ENCODE measurements around the gene TCF23. TPM values are rescaled to one million over a fixed set of nuclear protein-coding genes. Genes with fewer than 3 reads are reported as not detected.

TCF23 gene
- total RNA-seq, 2 experiments from 2014 or later: not detected

GRCh38 chr2:27133905-27134780 lies 14.7 kb upstream of the TCF23 start, which contains the start of gene PREB:
Gene PREB (minus strand): TSS chr2:27134636. CDS start chr2:27134421, 215 bp downstream.
- peak within 1 kb of the TSS; percentile 96 for H3K27ac Mint-ChIP-seq
- peak within 1 kb of the TSS; percentile 96 for H3K4me3 Mint-ChIP-seq
- H3K9me3 Mint-ChIP-seq: no peaks in the 10 kb centered on the region
- ChIA-PET POLR2A (interaction anchor here (0.7 to 5.4 kb wide), 14 partner anchors 8 to 294 kb away, joined by 3 to 57 read pairs (median 7); partner anchors contain the start of genes ABHD1, AGBL5, ATRAID and MPV17), CTCF (interaction anchor here (0.6 to 2.9 kb wide), 17 partner anchors 11 to 172 kb away, joined by 3 to 26 read pairs (median 4); partner anchors contain the start of genes ABHD1, OST4 and TRIM54)
- H3K27me3 Mint-ChIP-seq: no peaks in the 10 kb centered on the region
- DNase-seq: peak; percentile 98
- peaks cover 40% of the 10 kb centered on the region for H3K36me3 Mint-ChIP-seq (ENCODE audit: low read depth)
- peaks cover 34% of the 10 kb centered on the region for H3K4me1 Mint-ChIP-seq

GRCh38 chr2:27134781-27135477 lies 13.9 kb upstream of the TCF23 start:
- ChIA-PET POLR2A (interaction anchor here (1.0 to 5.4 kb wide), 11 partner anchors 9 to 294 kb away, joined by 3 to 57 read pairs (median 8); partner anchors contain the start of genes ABHD1, AGBL5, ATRAID and MPV17), CTCF (interaction anchor here (1.5 to 2.9 kb wide), 6 partner anchors 11 to 168 kb away, joined by 3 to 26 read pairs (median 8); partner anchors contain the start of genes ABHD1 and TRIM54)
- DNase-seq: no peak
- peaks cover 2% of the 10 kb centered on the region for H3K27me3 Mint-ChIP-seq
- H3K27ac Mint-ChIP-seq: peak overlapping the region; percentile 96
- H3K4me1 Mint-ChIP-seq: peaks cover 34% of the 10 kb centered on the region
- H3K36me3 Mint-ChIP-seq (ENCODE audit: low read depth): peaks cover 38% of the 10 kb centered on the region
- peak overlapping the region; percentile 96 for H3K4me3 Mint-ChIP-seq
- H3K9me3 Mint-ChIP-seq: no peaks in the 10 kb centered on the region

DNA sequence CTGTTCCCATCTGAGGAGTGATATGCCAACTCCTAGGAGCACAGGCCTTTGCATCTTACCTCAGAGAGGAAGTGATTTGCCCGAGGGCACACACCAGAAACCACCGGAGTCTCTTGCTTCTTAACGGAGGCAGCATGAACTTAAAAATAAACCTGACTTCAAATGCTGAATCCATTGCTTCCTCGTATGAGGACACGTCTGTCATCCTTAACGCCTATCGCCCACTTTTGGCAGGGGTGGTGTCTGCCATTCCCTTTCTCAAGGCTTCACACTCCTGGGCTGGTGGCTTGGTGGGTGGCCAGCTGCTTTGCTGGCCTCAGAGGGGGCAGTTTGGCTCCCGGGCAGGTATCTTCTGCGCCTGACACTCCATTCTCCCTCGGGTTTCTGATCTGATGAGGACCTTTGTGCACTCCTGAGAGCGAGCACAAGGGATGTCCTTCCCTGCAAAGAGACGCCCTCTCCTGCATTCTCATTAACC lies 13.3 kb upstream of the TCF23 start:
- Mint-ChIP-seq H3K27ac (no peak overlapping the region), H3K27me3 (peaks cover 2% of the 10 kb centered on the region), H3K9me3 (no peaks in the 10 kb centered on the region), H3K4me1 (peaks cover 34% of the 10 kb centered on the region), H3K36me3 (ENCODE audit: low read depth) (peaks cover 32% of the 10 kb centered on the region), H3K4me3 (peak overlapping the region; percentile 96)
- DNase-seq: no peak
- POLR2A ChIA-PET: interaction anchor here (2.0 to 5.4 kb wide), 6 partner anchors 12 to 293 kb away, joined by 8 to 57 read pairs (median 12); partner anchors contain the start of genes ABHD1, AGBL5, NRBP1 and OST4
- CTCF ChIA-PET: interaction anchor here (0.7 to 2.9 kb wide), 2 partner anchors 12 to 144 kb away, joined by 3 to 26 read pairs; partner anchors contain the start of gene ABHD1

DNA sequence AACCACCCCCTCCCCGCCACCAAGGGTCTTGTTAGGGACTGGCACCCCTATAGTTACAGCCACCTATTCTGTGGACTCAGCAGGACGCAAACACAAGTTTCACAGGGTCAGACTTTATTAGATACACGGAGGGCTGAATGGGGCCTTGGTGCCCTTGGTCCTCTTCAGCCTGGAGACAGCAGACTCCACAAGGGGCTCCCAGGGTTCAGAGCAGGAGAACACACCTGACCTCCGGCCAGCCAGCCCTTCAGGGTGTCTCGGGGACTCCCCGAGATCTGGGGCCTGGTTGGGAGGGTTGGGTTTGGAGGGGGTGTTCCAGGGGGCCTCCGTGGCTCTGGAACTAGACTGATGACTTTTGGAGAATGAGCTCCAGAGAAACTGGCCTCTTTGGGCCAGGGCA lies 12.1 kb upstream of the TCF23 start:
- peaks cover 2% of the 10 kb centered on the region for H3K27me3 Mint-ChIP-seq
- H3K4me1 Mint-ChIP-seq: peaks cover 30% of the 10 kb centered on the region
- H3K27ac Mint-ChIP-seq: no peak overlapping the region
- peaks cover 21% of the 10 kb centered on the region for H3K36me3 Mint-ChIP-seq (ENCODE audit: low read depth)
- POLR2A ChIA-PET: no interaction called here
- DNase-seq: no peak
- CTCF ChIA-PET: interaction anchor here (1.0 kb wide), 1 partner anchor 13 kb away, joined by 4 read pairs; the partner anchor contains the start of gene ABHD1
- no peak overlapping the region for H3K4me3 Mint-ChIP-seq
- H3K9me3 Mint-ChIP-seq: no peaks in the 10 kb centered on the region

GRCh38 chr2:27137322-27137935 lies 11.4 kb upstream of the TCF23 start:
- ChIA-PET CTCF (interaction anchor here (1.5 kb wide), 1 partner anchor 32 kb away, joined by 3 read pairs; no protein-coding TSS in a partner anchor), POLR2A (interaction anchor here (0.8 kb wide), 1 partner anchor 9 kb away, joined by 3 read pairs; no protein-coding TSS in a partner anchor)
- Mint-ChIP-seq H3K36me3 (ENCODE audit: low read depth) (peaks cover 16% of the 10 kb centered on the region), H3K27ac (no peak overlapping the region), H3K27me3 (peaks cover 4% of the 10 kb centered on the region), H3K4me3 (no peak overlapping the region), H3K9me3 (no peaks in the 10 kb centered on the region), H3K4me1 (peaks cover 25% of the 10 kb centered on the region)
- DNase-seq: no peak

DNA sequence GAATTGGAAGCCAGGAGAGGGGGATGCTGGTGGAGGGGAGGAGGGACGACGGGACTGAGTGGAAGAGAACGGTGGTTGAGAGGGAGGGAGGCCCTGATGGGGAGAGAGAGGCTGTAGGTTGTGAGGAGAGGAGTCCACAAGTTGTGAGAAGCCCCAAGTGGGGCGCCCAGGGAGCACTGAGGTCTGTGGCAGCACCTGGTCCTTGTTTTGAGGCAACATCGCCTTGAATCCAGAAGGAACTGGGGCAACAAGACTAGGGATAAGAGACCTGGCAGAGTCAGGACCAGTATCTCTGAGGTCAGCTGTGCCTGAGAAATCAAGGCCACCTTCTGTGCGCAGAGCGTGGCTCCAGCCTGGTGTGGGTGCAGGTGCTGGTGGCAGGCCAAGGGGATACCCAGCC lies 10.7 kb upstream of the TCF23 start:
- Mint-ChIP-seq H3K4me3 (no peak overlapping the region), H3K9me3 (peaks cover 1% of the 10 kb centered on the region), H3K27ac (no peak overlapping the region), H3K27me3 (peaks cover 10% of the 10 kb centered on the region), H3K36me3 (ENCODE audit: low read depth) (peaks cover 9% of the 10 kb centered on the region), H3K4me1 (peaks cover 18% of the 10 kb centered on the region)
- CTCF ChIA-PET: interaction anchor here (1.5 kb wide), 1 partner anchor 32 kb away, joined by 3 read pairs; no protein-coding TSS in a partner anchor
- POLR2A ChIA-PET: no interaction called here
- no peak for DNase-seq

DNA sequence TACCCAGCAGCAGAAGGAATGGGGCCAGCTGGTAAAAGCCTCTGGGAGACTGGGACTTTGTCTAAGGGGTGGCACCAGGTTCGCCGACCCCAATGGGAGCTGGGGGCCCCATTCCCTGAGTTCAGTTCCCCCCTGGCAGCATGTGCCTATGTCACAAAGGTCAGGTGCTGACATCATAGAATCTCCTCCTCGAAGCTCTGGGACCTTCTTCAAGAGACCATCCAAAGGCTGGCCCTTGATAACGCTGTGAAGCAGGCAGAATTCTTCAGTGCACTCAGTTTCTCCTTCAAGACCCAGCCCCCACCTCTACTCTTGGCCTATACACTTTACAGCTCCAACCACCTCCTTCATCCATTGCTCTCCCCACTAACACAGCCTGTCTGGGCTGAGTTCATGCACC lies 9.5 kb upstream of the TCF23 start, which contains the start of gene PRR30:
Gene PRR30, minus strand, starts transcription at position 101 of the 400 bp plus-strand sequence. CDS start 1,081 bp downstream, outside the sequence.
- peaks cover 11% of the 10 kb centered on the region for H3K4me1 Mint-ChIP-seq
- ChIA-PET CTCF (no interaction called here), POLR2A (interaction anchor here (0.9 kb wide), 1 partner anchor 15 kb away, joined by 3 read pairs; no protein-coding TSS in a partner anchor)

DNA sequence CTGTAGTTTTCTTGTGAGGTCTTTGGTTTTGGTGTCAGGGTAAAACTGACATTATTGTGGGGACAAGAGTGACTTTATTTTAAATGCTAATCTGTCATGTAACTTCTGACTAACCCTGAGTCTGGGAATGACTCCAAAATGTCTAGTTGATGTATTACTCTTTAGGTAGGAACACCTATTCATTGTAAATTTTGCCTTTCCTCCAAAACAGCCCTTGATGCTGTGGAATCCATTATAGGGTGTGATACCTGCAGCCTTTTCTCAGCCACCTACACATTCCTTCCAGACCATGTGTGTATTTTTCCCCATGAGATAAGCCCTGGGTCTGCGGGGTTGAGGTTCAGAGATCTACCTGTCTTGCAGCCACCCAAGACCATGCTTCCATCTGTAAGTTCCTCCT lies 5.5 kb upstream of the TCF23 start:
- Mint-ChIP-seq H3K4me1 (no peaks in the 10 kb centered on the region), H3K36me3 (ENCODE audit: low read depth) (no peaks in the 10 kb centered on the region), H3K27me3 (peaks cover 20% of the 10 kb centered on the region), H3K4me3 (no peak overlapping the region), H3K27ac (no peak overlapping the region), H3K9me3 (peaks cover 2% of the 10 kb centered on the region)
- ChIA-PET CTCF (no interaction called here), POLR2A (no interaction called here)
- no peak for DNase-seq

More for the DNA sequence above, 9.5 kb upstream of the TCF23 start, which contains the start of gene PRR30:
- Mint-ChIP-seq H3K4me3 (no peak within 1 kb of the TSS), H3K27me3 (peaks cover 19% of the 10 kb centered on the region), H3K9me3 (peaks cover 2% of the 10 kb centered on the region), H3K27ac (no peak within 1 kb of the TSS), H3K36me3 (ENCODE audit: low read depth) (peaks cover 2% of the 10 kb centered on the region)
- no peak for DNase-seq

DNA sequence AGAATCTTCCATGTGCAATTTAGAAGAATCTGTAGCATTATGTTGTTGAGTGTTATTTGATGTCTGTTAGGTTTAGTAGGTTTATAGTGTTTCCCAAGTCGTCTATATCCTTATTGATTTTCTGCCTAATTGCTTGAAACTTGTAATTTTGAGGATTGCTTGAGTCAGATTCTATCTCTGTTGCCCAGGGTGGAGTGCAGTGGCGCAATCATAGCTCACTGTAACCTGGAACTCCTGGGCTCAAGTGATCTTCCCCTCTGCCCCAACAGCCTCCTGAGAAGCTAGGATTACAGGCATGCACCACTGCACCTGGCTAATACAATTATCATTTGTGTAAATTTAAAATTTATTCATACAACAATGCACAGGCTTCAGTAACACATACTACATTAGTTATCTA lies 3.1 kb upstream of the TCF23 start:
- CTCF ChIA-PET: interaction anchor here (1.2 kb wide), 1 partner anchor 134 kb away, joined by 3 read pairs; no protein-coding TSS in a partner anchor

DNA sequence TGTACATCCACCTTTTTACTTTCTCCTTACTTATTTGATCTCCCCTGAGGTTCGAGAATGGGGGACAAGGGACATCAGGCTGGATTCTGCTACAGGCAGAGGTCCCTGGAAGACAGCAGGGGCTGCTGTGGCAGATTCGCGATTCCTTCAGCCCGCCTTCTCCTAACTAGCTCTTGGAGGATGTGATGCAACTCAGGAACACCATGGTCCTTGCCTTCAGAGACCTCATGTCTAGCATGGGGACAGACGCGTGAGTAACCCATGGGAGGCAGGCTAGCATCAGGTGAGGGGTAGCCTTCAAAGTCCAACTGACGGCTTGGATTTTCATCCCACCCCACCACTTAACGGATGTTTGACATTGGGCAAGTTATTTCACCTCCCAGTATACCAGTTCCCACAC lies 869 bp upstream of the TCF23 start:
- Mint-ChIP-seq H3K4me3 (no peak overlapping the region), H3K36me3 (ENCODE audit: low read depth) (no peaks in the 10 kb centered on the region), H3K27me3 (peaks cover 12% of the 10 kb centered on the region), H3K4me1 (no peaks in the 10 kb centered on the region), H3K27ac (no peak overlapping the region), H3K9me3 (peaks cover 2% of the 10 kb centered on the region)
- no peak for DNase-seq
- CTCF ChIA-PET: no interaction called here
- POLR2A ChIA-PET: no interaction called here

More for the DNA sequence above, 3.1 kb upstream of the TCF23 start:
- Mint-ChIP-seq H3K36me3 (ENCODE audit: low read depth) (no peaks in the 10 kb centered on the region), H3K4me3 (no peak overlapping the region), H3K27me3 (peaks cover 18% of the 10 kb centered on the region), H3K4me1 (no peaks in the 10 kb centered on the region), H3K27ac (no peak overlapping the region), H3K9me3 (peaks cover 2% of the 10 kb centered on the region)
- DNase-seq: no peak
- POLR2A ChIA-PET: no interaction called here

DNA sequence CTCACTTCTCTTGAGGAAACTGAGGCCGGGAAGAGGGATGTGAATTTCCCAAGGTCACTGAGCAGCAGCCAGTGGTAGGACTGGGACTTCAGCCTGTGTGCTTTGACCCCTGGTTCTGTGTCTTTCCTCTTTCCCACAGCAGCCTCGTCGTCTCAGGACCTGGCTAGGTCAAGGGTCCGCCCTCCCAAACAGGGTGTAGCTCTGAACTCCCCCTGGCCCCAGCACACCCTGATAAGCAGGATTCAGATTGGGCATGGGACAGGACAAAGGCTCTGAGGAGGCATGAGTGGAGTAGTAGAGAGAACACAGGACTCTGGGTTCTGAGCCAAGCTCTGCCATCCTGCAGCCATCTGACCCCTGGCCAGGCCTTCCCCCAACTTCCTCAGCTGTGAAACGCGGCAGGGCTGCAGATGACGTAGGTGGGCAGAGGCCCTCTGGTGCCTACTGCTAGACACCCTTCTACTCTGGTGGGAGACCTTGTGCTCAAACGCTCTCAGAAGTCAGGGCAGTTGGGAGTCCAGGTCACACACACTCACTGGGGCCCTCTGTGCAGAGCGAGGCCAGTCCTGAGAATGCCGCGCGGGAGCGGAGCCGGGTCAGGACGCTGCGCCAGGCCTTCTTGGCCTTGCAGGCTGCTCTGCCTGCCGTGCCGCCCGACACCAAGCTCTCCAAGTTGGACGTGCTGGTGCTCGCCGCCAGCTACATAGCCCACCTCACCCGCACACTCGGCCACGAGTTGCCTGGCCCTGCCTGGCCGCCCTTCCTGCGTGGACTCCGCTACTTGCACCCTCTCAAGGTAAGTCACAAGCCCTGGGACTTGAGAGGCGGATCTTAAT lies 984 bp downstream of the TCF23 start:
- Mint-ChIP-seq H3K9me3 (no peaks in the 10 kb centered on the region), H3K27me3 (peaks cover 1% of the 10 kb centered on the region), H3K36me3 (ENCODE audit: low read depth) (no peaks in the 10 kb centered on the region), H3K4me1 (no peaks in the 10 kb centered on the region), H3K27ac (no peak overlapping the region), H3K4me3 (no peak overlapping the region)
- ChIA-PET CTCF (interaction anchor here (1.2 kb wide), 1 partner anchor 16 kb away, joined by 3 read pairs; no protein-coding TSS in a partner anchor), POLR2A (interaction anchor here (1.4 kb wide), 1 partner anchor 35 kb away, joined by 4 read pairs; no protein-coding TSS in a partner anchor)
- no peak for DNase-seq

All from activated CD4-positive, alpha-beta memory T cell treated with anti-CD3 and anti-CD28 coated beads, Interleukin-2, amount 10 ng/mL, durations not matched to agents 7 days and 5 days (primary cell).